Bone marrow (tissue), 2 donors: ENCODE measurements around the gene ANKRD10.
"Not testable (repeated sequence)": the region's sequence is repeated elsewhere in the genome, so short reads cannot be mapped to it uniquely, and the experiment has no call there.

Experiments used
- DNase-seq, 2 donors: peaks; one replicate each; lab custom pipeline; 2025; lab: John Stamatoyannopoulos, UW

The ANKRD10 gene

GRCh38 chr13:110915057-110915873 is at the start of gene ANKRD10:
TSS of gene ANKRD10 (minus strand) at chr13:110915069. CDS start at chr13:110914934, 135 bp downstream.
- DNase-seq = peak; percentile 98 to 100

- DNase-seq = no peak
Measured at GRCh38 chr13:110964229-110965037, 49.6 kb upstream of the ANKRD10 start.

GRCh38 chr13:110963554-110963970 is 48.7 kb upstream of the ANKRD10 start:
- DNase-seq = no peak

DNA sequence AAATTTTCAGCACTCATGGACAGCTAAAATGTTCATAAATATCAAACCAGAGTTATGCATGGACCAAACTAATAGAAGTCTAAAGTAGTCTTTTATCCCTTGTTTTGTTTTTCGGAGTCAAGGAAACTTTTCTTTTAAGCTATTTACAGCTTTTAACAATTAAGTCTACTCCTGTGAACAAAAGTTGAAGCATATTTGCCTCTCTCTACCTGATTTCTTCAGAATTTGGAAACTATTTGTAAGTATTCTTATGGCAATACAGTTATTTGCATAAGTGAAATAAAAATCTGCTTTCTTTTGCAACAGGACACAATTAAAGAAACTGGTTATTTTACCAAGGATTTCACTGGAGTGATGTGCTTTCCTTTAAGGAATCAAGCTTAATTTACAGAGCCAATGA is 47.1 kb upstream of the ANKRD10 start:
- DNase-seq = no peak

- no peak for DNase-seq
Measured at GRCh38 chr13:110960204-110960603, 45.3 kb upstream of the ANKRD10 start.

DNA sequence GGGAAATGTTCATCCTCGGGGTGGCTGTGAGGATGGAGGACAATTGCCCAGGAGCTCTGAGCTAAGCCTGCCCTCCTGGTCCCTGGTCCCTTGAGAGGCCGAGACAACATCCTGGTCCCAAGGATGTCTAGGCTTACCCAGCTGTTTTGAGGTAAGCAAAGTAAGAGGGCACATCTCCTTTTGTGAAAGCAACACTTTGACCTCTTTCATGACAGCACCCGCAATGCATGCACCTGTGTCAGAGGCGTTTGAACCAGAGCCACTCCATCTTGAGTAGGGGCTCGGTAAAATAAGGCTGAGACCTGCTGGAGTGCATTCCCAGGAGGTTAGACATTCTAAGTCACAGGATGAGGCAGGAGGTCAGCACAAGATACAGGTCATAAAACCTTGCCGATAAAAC is 43.1 kb upstream of the ANKRD10 start:
- DNase-seq = no peak

- DNase-seq = no peak
Measured at GRCh38 chr13:110957181-110957884, 42.5 kb upstream of the ANKRD10 start.

DNA sequence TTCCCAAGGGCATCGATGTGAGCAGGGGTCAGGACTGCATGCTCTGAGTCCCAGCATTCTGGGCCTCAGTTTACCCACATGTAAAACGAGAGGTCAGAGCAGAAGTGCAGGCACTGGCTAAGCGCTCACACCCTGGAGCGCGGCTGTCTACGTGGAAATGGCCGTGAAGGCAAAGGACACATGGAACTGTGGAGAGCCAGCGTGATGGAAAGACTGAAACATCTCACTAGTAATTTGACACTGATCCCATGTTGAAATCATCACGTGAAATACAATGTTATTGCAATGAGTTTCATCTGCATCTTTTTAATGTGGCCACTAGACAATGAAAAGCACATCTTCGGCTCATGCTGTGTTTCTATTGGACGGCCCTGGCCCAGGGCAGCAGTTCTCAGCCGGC is 41.3 kb upstream of the ANKRD10 start:
- not testable (repeated sequence) for DNase-seq

GRCh38 chr13:110955608-110956007 is 40.7 kb upstream of the ANKRD10 start:
- DNase-seq = not testable (repeated sequence)

GRCh38 chr13:110955072-110955503 is 40.2 kb upstream of the ANKRD10 start:
- not testable (repeated sequence) for DNase-seq

DNA sequence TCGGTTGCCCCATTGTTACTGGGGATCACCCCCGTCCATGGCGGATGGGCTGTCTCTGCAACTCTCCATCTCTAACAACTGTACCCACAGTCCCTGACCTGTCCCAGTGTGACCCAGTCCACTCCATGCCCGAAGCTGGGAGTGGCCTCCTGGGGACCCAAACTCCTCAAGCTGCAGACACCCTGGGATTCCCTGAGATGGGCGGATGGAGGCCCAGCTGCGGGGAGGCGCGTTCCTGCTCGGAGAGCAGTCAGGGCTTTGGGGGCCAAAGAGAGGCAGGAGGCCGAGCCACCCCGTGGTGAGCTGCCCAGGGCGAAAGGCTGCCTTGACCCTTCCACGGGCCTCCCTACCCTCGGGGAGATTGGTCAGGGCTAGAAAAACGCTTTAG is 39.7 kb upstream of the ANKRD10 start:
- DNase-seq = not testable (repeated sequence)

GRCh38 chr13:110953833-110954532 is 39.1 kb upstream of the ANKRD10 start:
- no peak for DNase-seq

DNA sequence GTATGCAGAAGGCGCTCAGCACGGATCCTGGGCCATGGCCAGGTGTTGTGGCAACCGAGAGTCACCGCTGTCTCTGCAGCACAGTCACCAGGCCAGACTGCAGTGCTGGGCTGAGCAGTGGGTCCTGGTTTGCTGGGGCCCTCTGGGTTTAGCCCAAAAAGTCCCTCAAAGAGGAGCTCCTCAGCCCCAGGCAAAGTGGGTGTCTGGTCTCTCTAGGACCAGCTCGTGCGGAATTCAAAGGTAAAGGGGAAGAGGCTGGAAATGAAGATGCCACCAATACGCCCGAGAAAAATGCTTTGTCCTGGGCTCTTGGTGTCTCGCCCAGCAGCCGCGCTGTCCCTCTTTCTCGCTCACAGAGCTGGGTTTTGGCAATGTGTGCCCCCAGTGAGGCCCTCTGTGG is 38.5 kb upstream of the ANKRD10 start:
- no peak for DNase-seq

DNA sequence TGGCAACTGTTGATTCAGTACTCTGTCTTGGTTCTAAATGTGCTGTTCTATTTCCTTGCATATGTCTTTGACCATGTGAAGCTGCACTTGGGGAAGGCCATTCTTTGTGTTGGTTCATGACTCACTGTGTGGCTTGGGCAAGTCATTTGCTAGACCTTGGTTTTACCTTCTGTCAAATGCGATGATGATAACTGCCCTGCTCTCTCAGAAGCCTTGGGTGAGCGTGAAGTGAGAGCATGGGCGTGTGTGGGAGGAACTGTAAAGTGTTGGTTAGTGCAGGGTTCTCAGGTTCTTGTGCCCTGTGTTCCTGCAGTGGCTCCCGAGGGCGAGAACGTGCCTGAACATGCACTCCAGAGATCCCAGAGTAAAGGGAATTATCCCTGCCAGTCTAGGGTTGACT is 37.3 kb upstream of the ANKRD10 start:
- not testable (repeated sequence) for DNase-seq

DNA sequence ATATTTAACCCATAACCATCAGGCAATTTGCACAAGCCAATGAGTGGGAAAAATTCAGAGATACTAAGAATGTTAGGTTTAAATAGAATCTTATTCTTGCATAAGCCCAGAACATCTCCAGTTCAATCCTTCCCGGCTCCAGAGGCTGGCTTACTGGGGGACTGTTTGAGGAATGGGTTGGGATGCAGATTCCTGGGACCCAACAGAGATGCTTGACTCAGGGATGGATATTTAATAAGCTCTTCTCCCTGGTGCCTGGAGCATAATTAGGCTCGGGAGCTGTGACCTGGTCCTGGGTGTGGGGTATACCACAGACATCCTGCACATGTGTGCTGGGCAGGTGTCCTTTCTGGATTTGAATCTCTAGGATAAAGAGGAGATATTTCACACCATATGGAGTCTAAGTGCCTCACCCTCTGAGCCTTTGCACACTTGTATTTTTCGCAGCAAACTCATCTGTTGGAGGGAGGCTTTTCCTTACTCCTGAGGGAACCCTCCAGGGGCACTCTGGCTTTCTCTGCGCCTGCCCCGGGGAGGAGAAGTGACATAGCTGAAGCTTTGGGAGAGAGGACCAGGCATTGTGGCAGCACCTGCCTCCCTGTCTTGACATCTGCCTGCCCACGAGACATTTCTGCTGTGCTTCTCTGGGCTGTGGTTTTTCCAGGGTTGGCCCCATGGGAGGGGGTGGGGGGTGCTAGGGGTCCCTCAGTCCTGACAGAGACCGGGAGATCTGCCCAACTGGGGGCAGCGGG is 36.1 kb upstream of the ANKRD10 start:
- no peak for DNase-seq

- no peak for DNase-seq
Measured at GRCh38 chr13:110950356-110950755, 35.5 kb upstream of the ANKRD10 start.

DNA sequence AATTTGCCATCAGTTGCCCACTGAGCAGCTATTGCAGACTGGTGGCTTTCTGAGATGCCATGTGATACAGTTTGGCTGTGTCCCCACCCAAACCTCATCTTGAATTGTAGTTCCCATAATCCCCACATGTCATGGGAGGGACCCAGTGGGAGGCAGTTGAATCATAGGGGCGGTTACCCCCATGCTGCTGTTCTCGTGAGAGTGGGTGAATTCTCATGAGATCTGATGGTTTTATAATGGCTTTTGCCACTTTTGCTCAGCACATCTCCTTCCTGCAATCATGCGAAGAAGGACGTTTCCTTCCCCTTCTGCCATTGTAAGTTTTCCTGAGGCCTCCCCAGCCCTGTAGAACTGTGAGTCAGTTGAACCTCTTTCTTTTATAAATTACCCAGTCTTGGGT is 34.8 kb upstream of the ANKRD10 start:
- no peak for DNase-seq

DNA sequence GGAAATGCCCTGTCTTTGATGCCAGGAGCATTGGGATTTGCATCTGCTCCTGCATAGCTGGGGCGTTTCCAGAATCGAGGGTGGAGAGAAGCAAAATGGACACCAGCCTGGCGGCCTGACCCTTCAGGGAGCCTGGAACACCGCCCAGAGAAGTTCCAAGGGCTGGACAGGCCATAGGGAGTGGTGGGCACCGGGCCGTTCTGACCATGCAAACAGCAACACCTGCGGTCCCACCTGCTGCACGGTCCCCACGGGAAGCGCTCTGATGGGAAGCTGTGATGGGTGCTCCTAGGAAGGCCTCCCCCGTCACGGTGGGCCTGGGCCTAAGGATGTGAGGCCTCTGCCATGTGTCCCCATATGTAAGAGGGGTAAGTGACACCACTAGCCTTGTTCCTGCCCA is 34.2 kb upstream of the ANKRD10 start:
- no peak for DNase-seq

DNA sequence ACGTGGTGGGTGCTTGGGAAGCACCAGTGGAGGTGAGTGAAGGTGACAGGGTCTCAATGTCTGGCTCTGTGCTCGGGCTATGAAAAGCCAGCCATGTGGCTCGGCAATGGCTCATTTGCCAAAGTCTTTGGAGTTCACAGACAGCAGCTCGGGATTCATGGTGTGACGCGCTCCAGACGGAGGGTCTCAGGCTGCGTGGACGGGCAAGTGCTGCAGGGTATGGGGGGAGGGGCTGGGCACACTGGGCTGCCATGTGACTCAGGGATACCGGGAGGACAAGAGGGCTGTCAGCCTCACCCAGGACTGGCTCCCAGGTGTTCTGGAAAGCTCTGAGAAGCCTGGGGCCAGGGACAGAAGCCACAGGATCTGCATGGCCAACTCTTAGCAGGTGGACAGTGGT is 32.5 kb upstream of the ANKRD10 start:
- not testable (repeated sequence) for DNase-seq

GRCh38 chr13:110945928-110946570 is 31.2 kb upstream of the ANKRD10 start:
- no peak for DNase-seq
